Pons (tissue), 1 donor: Measurements from ENCODE around the gene COG3.
A peak's percentile ranks its signal among the peaks of the same experiment; 100 is the strongest.
"Not testable (repeated sequence)": the region's sequence is repeated elsewhere in the genome, so short reads cannot be mapped to it uniquely, and the experiment has no call there.

Source experiments
- DNase-seq: peaks from one replicate; pipeline ENCODE4 v3.0.0-alpha.2; 2016; ENCODE audit warnings: low spot score

The COG3 gene, protein sequence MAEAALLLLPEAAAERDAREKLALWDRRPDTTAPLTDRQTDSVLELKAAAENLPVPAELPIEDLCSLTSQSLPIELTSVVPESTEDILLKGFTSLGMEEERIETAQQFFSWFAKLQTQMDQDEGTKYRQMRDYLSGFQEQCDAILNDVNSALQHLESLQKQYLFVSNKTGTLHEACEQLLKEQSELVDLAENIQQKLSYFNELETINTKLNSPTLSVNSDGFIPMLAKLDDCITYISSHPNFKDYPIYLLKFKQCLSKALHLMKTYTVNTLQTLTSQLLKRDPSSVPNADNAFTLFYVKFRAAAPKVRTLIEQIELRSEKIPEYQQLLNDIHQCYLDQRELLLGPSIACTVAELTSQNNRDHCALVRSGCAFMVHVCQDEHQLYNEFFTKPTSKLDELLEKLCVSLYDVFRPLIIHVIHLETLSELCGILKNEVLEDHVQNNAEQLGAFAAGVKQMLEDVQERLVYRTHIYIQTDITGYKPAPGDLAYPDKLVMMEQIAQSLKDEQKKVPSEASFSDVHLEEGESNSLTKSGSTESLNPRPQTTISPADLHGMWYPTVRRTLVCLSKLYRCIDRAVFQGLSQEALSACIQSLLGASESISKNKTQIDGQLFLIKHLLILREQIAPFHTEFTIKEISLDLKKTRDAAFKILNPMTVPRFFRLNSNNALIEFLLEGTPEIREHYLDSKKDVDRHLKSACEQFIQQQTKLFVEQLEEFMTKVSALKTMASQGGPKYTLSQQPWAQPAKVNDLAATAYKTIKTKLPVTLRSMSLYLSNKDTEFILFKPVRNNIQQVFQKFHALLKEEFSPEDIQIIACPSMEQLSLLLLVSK

DNA sequence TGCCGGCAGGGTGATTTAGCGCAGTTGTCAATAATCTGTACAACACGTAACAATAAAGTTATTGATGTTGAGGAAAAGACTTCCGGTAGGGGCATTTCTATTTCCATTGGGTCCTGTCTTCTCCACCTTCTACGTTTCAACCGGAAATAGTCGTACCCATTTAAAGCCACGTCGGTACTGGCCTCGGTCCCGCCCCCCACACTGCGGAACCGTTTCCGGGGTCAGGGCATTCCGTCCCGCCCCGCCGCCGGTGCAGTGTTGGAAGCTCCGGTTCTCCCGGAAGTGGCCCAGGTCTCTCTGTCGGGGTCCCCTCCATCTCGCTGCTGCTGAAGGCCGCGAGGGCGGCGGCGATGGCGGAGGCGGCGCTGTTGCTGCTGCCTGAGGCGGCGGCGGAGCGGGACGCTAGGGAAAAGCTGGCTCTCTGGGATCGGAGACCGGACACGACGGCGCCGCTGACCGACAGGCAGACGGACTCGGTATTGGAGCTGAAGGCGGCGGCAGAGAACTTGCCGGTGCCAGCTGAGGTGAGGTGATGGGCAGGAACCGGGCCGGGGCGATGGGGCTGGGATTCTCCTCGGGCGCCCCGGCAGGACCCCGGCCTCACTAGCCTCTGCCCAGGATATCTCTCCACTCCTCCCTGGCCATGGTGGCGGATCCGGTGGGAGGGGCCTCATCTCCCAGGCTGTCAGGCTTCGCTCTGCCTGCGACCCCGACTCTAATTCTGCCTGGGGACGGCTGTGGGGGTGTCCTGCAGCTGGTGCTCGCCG is at the start of gene COG3:
TSS of gene COG3 (plus strand) at position 253 of the 767 bp plus-strand sequence. CDS start at position 351, 98 bp downstream.
- peak; percentile 98 for DNase-seq

DNA sequence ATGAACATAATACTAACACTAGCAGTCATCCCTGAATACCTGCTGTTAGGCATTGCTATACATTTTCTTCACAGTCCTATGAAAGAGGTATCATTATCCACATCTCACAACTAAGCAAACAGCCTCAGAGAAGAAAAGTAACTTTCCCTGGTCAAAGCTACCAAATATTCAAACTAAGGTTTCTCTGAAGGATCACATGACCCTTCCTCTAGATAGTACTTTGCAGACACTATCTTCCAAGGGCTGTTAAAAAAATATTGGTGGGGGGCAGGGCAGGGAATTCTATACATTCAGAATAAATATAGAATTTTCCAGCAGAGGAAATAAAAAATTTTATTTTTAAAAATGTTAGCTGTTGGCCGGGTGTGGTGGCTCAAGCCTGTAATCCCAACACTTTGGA is 49.6 kb upstream of the COG3 start:
- DNase-seq = no peak

DNA sequence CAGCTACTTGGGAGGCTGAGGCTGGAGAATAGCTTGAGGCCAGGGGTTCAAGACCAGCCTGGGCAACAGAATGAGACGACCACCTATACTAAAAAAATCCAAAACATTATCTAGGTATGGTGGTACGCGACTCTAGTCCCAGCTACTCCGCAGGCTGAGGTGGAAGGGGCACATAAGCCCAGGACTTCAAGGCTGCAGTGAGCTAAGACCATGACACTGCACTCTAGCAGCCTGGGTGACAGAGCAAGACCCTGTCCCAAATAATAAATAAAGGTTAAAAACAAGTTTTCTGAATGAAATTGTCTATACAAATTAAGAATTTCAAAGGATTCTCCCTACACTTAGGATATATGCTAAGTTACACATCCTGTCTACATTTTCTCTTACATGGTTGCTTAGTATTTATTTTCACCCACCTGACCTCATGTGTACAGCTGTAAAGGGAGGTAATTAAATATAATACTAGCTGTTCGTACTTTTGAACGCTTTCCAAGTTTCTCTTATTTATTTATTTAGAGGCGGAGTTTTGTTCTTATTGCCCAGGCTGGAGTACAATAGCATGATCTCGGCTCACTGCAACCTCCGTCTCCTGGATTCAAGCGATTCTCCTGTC is 48.1 kb upstream of the COG3 start:
- DNase-seq = no peak

DNA sequence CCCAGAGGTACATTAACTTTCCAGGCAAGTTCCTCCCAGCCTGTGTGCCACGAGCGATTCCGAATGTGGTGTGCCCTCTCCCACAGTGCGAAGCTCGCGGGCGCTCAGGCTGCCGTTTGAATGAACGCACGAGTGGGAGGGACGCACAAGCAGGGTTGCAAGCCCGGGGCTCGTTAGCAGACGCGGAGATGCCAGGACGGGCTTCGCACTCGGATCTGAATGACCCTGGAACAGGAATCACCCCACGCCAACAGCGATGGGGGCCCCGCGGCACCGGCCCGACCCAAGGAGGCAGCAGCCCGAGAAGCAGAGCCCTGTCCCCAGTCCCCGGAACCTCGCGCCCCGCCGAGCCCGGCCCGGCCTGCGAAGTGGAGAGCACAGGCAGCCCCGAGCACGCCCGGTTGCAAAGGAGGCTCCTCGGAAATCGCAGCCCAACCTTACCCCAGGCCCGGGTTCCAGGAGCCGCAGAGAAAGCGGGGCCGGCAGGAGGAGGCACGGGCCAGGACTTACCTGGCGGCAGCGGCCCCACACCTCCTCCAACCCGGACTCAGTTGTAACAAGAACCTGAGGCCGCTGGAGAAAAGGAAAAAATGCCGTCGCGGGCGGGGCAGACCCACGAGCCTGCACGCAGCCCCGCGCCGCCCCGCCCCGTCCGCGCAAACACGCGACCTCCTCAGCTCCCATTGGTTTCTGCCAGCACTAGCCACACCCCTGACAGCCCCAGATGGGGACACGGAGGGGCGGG is 46.8 kb upstream of the COG3 start, which contains the start of gene SLC25A30:
TSS of gene SLC25A30 (minus strand) at position 584 of the 745 bp plus-strand sequence. CDS start 6,948 bp downstream, outside the sequence.
- peak; percentile 75 for DNase-seq

DNA sequence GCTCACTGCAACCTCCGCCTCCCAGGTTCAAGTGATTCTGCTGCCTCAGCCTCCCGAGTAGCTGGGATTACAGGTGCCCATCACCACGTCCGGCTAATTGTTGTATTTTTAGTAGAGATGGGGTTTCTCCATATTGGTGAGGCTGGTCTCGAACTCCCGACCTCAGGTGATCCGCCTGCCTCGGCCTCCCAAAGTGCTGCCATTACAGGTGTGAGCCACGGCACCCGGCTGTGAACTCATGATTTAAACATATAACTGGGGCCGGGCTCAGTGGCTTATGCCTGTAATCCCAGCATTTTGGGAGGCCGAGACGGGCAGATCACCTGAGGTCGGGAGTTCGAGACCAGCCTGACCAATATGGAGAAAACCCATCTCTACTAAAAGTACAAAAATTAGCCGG is 45.4 kb upstream of the COG3 start:
- not testable (repeated sequence) for DNase-seq

DNA sequence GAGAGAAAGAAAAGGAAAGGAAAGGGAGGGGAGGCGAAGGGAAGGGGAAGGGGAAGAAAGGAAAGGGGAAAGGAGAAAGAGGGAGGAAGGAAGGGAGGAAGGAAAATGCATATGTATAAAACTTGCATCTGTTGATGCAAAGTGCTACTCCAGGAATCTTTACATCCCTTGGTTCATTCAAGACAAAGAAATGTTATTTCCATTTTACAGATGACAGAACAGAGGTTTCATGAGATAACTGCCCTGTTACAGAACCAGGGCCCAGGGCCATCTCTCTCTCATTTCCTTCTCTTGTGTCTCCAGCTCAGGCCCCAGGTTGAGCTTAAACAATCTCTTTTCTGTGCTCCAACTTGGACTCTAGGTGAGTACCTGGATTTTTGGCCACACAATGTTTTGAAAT is 44.8 kb upstream of the COG3 start:
- no peak for DNase-seq

DNA sequence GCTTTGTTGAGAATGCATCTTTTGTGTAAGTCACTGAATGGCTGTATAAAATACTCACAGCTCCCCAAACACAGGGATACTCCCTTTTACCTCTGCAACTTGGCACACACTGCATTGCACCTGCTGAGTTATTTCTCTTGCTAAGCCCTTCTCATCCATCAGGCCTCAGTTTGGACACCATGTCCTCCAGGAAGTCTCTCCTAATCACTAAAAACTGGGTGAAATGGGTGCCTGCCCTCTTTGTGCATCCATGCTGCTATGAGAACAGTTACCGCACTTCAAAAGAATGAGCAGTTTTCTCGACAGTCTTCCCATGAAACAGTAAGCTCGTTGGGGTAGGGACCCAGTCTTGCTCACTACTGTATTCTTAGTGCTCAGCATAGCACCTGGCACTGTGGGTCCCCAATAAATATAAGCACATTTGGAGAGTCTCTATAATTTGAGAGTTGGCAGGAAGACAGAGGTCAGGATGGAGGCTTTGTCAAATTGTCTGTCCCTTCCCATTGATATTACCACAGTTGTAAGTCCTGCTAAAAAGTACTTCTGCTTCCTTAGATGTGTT is 41.9 kb upstream of the COG3 start:
- DNase-seq = no peak

DNA sequence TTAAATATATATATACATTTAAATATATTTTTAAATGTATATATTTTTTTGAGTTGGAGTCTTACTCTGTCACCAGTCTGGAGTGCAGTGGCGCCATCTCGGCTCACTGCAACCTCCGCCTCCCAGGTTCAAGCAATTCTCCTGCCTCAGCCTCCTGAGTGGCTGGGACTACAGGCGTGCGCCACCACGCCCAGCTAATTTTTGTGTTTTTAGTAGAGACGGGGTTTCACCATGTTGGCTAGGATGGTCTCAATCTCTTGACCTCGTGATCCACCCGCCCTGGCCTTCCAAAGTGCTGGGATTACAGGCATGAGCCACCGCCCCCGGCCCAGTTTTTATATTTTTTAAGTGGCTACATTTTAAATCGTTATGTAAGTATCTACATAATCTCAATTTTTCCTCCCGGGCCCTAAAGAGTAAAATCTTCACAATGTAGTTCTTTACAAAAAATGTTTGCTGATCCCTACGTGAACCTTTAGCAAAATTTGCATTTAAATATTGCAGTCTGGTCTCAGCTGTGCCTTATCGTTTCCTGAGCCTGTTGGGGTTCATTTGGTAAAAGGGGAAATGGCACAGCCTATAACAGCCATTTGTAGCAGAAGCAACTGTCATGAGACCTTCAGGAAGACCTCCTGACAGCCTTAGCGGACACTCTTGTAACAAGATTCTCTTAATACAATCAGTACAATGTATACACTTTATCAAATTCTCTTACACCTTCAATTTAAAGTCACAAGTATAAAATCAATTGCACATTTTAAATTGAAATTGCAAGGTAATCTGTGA is 38.5 kb upstream of the COG3 start:
- DNase-seq = not testable (repeated sequence)

DNA sequence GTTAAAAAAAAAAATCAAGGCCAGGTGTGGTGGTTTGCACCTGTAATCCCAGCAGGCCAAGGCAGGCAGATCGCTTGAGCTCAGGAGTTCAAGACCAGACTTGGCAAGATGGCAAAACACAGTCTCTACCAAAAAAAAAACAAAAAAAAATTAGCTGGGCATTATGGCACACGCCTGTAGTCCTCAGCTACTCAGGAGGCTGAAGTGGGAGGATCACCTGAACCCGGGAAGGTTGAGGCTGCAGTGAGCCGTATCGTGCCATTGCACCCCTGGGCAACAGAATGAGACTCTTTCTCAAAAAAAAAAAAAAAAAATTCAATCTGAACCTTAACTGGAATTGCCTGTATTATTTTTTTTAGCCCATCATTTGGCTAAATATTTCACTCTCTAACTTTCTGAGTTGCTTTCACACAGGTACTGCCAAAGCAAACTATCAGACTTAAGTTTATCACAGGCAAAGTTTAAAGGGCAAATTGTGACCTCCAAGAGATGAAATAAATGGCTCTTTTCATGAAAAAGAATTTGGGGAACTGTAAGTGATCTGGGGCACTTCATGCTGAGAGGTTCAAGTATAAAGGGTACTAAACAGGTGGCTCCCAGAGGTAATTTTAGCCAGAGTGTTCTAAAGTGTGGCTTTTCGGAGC is 31.9 kb upstream of the COG3 start:
- no peak for DNase-seq

DNA sequence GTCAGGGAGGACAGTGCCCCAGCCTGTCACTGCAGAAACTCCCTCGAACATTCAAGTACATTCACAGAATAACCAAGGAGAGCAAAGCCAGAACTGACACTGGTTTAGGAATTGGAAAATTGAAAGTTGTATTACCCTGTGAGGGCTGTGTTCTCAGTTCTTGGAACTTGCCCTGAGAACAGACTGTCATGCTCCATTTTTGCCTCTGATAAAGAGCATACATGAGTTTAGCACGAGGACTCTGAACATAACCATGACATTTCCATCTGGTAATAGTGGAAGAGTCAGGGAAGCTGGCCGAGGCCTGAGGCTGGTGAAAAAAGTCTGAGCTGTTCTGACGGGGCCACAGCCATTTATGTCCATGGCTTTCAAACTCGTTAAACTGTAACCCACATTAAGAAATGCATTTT is 31.4 kb upstream of the COG3 start:
- DNase-seq = no peak

DNA sequence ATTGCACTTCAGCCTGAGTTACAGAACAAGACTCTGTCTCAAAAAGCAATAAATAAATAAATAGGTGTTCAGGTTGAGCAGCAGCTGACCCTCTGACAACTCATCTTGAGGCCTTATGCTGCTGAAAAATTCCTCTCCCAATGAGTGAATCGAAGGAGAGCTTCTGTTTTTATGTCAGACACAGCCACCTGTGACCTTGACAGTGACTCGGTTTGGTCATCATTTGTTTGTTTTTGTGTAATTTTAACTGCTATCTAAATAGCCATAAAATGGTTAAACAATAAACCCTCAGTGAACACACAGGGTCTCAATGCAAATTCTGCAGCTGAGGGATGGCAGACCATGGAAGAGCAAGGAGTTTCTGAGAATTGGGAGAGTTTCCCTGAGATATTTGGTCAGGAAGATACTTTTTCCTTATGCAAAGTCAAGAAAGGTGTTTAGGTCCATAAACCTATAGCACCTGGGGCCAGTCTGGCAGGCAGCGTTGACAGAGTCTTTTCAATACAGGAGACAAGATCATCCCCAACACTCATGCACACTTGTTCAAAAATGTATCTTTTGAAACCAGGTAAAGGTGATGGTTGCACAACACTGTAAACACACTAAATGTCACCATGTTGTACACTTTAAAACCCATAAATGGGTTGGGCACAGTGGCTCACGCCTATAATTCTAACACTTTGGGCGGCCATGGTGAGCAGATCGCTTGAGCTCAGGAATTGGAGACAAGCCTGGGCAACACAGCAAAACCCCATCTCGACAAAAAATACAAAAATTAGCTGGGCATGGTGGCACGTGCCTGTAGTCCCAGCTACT is 30.0 kb upstream of the COG3 start:
- DNase-seq = no peak

DNA sequence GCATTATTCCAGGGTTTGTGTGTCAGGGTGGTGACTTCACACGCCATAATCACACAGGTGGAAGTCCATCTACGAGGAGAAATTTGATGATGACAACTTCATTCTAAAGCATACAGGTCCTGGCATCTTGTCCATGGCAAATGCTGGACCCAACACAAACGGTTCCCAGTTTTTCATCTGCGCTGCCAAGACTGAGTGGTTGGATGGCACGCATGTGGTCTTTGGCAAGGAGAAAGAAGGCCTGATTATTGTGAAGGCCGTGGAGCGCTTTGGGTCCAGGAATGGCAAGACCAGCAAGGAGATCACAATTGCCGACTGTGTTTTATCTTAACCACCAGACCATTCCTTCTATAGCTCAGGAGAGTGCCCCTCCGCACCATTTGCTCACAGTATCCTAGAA is 28.4 kb upstream of the COG3 start:
- DNase-seq = no peak

DNA sequence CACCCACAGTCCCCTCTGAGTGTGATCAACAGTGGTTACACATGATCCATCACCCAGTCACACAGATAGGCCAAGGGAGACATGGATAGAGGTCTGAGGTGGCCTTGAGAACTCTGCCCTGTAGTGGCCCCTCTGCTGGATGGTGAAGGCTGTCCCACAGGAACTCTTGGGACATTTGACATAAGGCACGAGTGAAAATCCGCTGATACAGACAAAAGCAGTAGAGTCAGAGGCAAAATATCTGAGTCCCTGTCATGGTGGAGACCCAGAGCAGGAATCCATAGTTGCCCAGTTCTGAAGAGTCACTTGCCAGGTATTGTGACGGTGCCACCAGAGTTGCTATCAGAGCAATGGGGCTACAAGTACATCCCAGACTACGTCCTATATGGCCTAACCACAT is 27.8 kb upstream of the COG3 start:
- no peak for DNase-seq

DNA sequence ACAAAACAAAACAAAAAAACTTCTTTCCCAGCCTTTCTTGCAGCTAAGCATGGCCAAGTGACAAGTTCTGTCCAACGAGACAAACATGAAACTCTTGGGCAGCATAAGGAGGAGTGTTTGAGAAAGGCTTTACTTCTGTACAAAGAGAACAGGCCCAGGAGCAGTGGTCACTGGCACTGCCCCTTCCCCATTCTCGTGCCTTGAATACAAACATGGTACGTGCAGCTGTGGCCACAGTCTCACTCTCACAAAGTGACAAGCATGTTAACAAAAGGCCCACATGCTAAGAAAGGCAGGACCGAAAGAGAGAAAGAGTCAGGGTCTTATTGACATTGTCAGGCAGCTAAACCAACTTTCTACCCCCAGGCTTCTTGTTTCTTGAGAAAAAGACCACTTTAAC is 26.8 kb upstream of the COG3 start:
- DNase-seq = no peak

DNA sequence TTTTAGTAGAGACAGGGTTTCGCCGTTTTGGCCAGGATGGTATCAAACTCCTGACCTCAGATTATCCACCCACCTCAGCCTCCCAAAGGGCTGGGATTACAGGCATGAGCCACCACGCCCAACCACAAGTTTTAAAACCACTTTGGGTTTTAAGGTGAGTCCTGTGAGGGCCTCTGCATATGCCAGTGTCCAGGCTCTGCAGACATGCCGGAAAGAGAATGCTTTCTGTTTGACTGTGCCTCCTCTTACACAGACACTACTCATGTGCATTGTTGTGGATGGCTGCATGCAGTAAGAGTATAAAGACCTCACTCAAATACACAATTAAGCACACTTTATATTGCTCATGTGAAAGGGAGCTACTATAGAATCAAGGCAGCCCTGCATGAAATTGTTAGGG is 25.7 kb upstream of the COG3 start:
- no peak for DNase-seq

DNA sequence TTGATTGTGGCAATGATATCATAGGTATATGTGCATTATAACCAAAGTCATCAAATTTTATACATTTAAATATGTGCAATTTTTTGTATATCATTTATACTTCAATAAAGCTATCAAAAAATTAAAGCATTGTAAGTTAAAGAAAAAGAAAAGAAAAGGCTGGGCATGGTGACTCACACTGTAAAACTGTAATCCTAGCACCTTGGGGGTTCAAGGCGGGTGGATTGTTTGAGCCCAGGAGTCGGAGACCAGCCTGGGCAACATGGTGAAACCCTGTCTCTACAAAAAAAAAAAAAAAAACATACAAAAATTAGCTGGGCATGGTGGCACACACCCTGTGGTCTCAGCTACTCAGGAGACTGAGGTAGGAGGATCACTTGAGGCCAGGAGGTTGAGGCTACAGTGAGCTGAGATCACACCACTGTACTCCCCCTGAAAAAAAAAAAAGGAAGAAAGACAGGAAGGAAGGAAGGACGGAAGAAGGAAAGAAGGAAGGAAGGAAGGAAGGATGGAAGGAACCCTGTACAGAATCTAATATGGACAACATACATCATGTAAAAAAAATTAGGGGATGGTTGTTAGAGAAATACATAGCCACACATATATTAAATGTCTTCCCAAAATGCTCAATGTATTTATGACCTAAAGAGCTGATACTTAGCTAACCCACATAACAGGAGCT is 24.8 kb upstream of the COG3 start:
- no peak for DNase-seq

DNA sequence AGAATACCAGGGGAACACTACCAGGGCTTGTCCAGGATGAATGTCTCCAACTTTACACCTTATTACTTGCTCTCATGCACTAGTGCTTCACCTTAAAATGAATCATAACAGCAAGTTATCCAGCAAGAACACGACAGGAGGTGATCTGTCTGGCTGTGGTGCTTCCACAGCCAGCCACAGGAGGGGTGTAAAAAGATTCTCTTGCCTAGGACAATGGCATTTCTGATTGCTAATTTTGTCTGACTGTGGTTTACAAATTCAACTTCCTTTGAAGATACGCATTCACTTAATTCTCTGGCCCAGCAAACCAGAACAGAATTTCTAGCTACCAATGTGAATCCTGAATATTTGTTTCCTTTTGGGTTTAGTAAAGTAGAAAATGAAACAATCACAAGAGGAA is 23.1 kb upstream of the COG3 start:
- DNase-seq = no peak

DNA sequence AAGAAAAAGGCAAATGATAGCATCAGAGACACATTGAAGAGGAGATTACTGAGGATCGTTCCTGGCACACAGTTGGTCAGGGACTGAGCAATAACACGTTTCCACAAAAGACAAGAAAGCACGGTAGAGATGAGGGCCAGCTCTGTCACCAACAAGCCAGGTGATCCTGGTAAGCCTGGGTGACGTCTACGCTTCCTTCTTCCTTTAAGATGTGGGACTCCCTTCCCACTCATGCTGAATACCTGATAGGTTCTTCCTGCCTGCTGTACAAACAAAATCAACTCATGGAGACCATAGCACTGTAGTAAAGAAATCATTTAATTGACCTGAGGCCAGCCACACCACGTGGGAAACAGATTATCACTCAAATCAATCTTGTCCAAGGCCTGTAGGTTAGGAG is 19.7 kb upstream of the COG3 start:
- DNase-seq = no peak
